NCI-H128 (cell line): Measurements from ENCODE around the gene NCKAP5.

Experiments used
- DNase-seq: peaks from one replicate; lab custom pipeline; 2025; ENCODE audit not compliant: unreplicated experiment; lab: John Stamatoyannopoulos, UW

NCKAP5 gene

GRCh38 chr2:133409581-133410285, 158.5 kb downstream of the NCKAP5 start:
- no peak for DNase-seq

- DNase-seq, result no peak
Measured at GRCh38 chr2:133408671-133409070, 159.6 kb downstream of the NCKAP5 start.

GRCh38 chr2:133407341-133407740, 160.9 kb downstream of the NCKAP5 start:
- DNase-seq, result no peak

GRCh38 chr2:133405252-133405651, 163.0 kb downstream of the NCKAP5 start:
- DNase-seq, result no peak

GRCh38 chr2:133400411-133400810, 167.9 kb downstream of the NCKAP5 start:
- no peak for DNase-seq

GRCh38 chr2:133393895-133394294, 174.4 kb downstream of the NCKAP5 start:
- no peak for DNase-seq

- no peak for DNase-seq
Measured at GRCh38 chr2:133390156-133390555, 178.1 kb downstream of the NCKAP5 start.

- no peak for DNase-seq
Measured at GRCh38 chr2:133389569-133389968, 178.7 kb downstream of the NCKAP5 start.

GRCh38 chr2:133382566-133382965, 185.7 kb downstream of the NCKAP5 start:
- no peak for DNase-seq

- DNase-seq, result no peak
Measured at GRCh38 chr2:133380991-133381390, 187.3 kb downstream of the NCKAP5 start.

GRCh38 chr2:133378928-133379549, 189.2 kb downstream of the NCKAP5 start:
- no peak for DNase-seq

- no peak for DNase-seq
Measured at GRCh38 chr2:133378386-133378785, 189.9 kb downstream of the NCKAP5 start.

- no peak for DNase-seq
Measured at GRCh38 chr2:133377599-133377998, 190.7 kb downstream of the NCKAP5 start.

GRCh38 chr2:133377021-133377481, 191.2 kb downstream of the NCKAP5 start:
- no peak for DNase-seq

GRCh38 chr2:133374781-133375180, 193.5 kb downstream of the NCKAP5 start:
- DNase-seq, result no peak

GRCh38 chr2:133371286-133371685, 197.0 kb downstream of the NCKAP5 start:
- DNase-seq, result no peak

GRCh38 chr2:133369901-133370658, 198.2 kb downstream of the NCKAP5 start:
- DNase-seq, result no peak

GRCh38 chr2:133365117-133365516, 203.1 kb downstream of the NCKAP5 start:
- DNase-seq, result no peak

GRCh38 chr2:133364636-133365035, 203.6 kb downstream of the NCKAP5 start:
- DNase-seq, result no peak

GRCh38 chr2:133363884-133364283, 204.4 kb downstream of the NCKAP5 start:
- DNase-seq, result no peak

GRCh38 chr2:133362061-133362476, 206.2 kb downstream of the NCKAP5 start:
- DNase-seq, result no peak

GRCh38 chr2:133360882-133361281, 207.4 kb downstream of the NCKAP5 start:
- no peak for DNase-seq
